ENCODE results near the gene TBC1D9B.
A peak's percentile ranks its signal among the peaks of the same experiment; 100 is the strongest.
"Not testable (repeated sequence)": the region's sequence is repeated elsewhere in the genome, so short reads cannot be mapped to it uniquely, and the experiment has no call there.

TBC1D9B gene

GRCh38 chr5:179836225-179837019, 71.3 kb downstream of the TBC1D9B start:
- no peak for DNase-seq

DNA sequence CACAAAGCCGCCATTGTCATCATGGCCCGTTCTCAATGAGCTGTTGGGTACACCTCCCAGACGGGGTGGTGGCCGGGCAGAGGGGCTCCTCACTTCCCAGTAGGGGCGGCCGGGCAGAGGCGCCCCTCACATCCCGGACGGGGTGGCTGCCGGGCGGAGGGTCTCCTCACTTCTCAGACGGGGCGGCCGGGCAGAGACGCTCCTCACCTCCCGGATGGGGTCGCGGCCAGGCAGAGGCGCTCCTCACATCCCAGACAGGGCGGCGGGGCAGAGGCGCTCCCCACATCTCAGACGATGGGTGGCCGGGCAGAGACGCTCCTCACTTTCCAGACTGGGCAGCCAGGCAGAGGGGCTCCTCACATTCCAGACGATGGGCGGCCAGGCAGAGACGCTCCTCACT, 72.8 kb downstream of the TBC1D9B start:
- not testable (repeated sequence) for DNase-seq

DNA sequence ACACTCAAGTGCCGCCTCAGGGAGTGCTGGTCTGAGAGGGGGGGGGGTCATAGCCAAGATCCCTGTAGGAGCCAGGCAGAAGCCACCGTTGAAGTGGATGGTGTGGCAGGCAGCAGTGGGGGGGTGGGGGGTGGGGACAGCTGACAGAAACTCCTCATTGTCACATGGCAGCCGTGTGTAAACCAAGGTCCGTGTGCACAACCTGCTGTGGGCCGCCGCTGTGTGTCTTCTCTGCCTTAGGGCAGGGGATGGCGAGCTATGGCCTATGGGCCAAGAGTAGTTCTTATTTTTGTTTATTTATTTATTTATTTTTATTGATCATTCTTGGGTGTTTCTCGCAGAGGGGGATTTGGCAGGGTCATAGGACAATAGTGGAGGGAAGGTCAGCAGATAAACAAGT, 73.6 kb downstream of the TBC1D9B start:
- DNase-seq = no peak

DNA sequence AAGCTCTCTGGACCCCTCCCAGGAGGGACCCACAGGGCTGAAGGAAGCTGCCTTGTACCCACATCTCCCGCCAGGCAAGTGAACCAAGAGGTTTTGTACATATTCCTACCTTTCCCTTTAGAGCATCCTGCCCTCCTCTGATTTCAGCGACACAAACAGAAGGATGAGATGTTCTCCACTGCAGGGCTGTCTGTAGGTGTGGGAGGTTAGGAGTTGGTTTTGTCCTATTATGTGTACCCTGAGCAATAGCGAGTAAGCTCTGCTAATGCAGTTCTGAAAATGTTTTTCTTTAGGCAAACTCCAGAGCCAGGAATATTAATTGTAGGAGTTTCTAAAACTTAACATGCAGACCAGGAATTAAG, 74.0 kb downstream of the TBC1D9B start:
- DNase-seq = no peak

DNA sequence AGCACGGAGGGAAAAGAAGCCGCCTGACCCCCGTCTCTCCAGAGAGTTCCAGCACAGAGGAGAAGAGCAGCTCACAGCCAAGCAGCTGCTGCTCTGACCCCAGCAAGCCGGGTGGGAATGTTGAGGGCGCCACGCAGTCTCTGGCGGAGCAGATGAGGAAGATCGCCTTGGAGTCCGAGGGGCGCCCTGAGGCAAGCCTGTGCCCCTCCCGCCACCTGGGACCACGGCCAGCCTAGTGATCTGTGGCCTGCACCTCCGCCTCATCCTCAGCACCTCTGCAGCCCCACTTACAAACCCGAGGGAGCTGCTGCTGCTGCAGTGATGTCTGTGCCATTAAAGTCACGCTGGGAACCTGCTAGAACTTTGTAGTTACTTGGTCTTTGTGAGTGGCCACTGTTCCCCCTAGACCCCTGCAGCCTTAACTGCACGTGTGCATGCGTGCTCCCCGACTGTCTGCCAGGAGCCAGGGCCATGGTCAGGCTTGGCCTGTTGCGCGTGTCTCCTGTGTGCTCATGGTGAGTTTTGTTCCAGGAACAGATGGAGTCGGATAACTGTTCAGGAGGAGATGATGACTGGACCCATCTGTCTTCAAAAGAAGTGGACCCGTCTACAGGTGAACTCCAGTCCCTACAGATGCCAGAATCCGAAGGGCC, 74.5 kb downstream of the TBC1D9B start:
- DNase-seq = no peak

DNA sequence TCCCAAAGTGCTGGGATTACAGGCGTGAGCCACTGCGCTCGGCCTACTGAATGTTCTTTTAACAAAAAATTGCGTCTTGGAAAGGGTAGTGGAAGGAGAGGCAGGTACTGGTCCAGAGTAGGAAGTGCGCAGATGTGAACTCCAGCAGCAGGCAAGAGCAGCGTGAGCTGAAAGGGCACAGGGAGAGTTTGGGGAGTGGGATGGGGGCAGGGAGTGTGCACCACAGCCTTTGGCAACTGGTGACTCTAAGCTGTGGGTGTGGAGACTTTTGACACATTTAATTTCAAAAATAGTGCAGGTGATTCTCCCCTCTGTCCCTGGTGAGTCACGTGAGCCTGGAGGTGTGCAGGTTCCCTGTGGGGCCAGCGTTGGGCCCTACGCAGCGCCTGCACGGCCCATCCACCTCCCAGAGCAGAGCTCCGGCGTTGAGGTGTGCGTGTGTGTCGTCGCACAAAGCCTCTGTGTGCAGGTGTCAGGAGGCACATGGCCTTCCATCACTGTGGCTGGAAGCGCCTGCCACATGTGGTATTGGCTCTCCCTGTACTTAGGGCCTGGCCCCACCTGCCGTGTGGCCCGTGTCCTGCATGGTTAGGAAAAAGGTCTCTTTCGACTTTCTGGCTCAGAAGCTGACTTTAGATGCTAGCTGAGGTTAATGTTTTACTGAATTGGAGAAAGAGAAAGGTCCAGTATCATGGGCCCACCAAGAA, 75.5 kb downstream of the TBC1D9B start:
- no peak for DNase-seq

- no peak for DNase-seq
Measured at GRCh38 chr5:179830818-179831468, 76.8 kb downstream of the TBC1D9B start.

DNA sequence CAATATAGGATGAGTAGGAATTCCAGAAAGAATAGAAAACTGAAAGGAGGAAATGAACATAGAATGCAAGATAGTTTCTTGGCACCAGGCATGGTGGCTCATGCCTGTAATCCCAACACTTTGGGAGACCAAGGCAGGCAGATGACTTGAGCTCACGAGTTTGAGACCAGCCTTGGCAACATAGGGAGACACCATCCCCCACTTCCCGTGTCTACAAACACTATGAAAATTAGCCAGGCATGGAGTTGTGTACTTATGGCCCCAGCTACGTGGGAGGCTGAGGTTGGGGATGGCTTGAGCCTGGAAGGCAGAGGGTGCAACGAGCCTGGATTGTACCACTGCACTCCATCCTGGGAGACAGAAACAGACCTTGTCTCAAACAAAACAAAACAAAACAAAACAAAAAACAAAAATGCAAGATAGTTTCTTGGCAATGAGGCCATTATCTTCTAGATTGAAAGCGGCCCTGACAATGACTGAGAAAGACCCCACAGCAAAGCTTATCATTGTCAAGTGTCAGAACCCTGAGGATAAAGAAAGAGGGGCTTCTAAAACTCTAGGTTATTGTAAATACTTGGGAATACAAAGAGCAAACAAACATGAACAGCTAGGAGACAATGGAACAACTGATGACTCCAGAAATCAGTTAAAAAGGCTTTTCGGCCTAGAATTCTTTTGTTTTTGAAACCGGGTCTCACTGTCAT, 77.8 kb downstream of the TBC1D9B start:
- DNase-seq = no peak

DNA sequence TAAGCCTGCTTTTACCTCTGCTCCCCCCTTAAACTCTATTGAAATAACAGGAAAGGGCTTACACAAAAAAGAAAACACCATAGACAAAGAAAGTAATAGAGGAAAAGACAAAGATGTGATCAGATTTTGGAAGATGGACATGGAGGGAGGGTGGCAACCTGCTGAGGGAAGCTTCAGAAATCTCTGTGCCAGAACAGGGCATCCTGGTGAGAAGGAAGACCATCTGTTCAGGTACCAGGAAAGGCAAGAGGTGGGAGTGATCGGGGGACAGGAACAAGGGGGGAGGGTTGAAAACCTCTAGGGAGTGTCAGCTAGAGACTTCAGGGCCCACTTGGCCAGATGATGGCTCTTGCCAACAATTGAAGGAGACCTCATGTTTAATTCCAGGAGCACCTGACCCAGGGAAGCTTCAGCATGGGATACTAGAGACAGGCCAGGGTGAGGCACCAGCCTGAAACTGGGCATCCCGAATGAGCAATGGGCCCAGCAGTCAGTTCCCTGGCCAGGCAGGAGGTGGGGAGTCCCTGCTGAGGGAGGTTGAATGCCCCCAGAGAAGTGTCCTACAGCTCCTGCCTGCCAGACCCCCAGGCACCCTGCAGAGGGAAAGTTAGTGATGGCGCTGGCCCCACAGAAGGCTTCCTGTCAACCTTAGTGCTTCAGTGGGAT, 78.8 kb downstream of the TBC1D9B start:
- DNase-seq = no peak

GRCh38 chr5:179827680-179828079, 80.0 kb downstream of the TBC1D9B start:
- no peak for DNase-seq

DNA sequence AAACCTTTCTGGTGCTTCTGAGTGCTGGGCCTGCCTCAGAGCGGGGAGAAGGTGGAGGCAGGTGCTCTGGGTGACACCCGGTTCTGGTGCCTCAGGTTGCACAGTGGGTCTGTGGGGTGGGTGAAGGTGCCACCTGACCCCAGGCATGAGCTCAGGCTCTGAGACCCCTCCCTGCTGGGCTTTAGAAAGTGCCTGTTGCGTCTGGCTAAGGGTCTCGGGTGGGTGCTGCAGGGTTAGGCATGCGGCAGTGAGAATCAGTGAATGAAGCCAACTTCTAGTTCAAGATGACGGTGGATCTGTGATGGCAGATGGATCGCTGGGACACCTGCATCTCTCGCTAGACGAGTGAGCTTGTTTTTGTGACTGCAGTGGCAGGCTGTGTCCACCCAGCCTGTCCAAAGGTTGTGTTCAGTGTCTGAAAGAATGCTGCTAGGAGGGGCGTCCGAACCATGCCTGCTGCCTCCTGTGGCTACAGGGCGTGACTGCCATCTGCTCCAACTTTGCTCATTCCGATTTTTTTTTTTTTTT, 82.0 kb downstream of the TBC1D9B start:
- DNase-seq = no peak

DNA sequence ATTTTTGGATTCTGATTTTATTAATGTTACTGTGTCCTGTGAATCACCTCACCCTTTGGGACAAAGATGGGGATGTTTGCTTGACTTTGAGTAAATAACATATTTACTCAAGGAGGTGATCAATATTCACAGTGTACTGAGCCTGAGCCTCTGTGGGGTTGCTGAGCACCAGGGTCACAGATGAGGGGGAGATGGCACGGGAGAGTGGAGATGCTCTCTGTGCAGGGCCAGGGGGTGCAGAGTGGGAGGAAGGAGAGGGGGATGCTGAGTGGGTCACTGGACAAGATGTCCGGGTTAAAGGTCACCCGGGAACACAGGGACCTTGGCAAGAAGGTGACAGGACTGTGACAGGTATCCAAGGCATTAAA, 83.0 kb downstream of the TBC1D9B start:
- no peak for DNase-seq

GRCh38 chr5:179823937-179824744, 83.6 kb downstream of the TBC1D9B start:
- DNase-seq = no peak

DNA sequence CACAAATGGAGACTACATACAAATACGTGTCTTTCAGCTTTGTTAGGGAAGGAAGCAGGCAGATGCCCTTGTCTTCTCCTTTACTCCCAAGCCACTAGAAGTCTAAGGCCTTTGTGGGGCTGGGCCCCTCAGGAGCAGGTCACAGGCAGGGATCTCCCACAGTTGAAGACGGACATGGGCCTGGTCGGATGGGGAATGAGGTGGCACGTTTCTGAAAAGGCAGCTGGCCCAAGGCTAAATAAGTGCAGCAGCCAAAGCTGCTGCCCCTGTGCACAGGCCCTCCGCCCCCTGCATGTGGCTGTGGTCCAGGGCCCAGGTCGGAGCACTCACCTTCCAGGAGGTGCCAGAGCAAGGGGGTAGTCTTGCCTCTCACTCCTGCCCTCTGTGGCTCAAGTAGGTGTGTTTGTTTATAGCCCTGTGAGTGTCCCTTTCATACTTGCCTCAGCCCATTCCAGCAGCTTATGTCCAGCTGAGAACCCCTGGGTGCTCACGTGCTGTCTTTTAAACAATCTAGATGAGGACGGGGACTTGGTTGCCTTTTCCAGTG, 85.2 kb downstream of the TBC1D9B start:
- no peak for DNase-seq

DNA sequence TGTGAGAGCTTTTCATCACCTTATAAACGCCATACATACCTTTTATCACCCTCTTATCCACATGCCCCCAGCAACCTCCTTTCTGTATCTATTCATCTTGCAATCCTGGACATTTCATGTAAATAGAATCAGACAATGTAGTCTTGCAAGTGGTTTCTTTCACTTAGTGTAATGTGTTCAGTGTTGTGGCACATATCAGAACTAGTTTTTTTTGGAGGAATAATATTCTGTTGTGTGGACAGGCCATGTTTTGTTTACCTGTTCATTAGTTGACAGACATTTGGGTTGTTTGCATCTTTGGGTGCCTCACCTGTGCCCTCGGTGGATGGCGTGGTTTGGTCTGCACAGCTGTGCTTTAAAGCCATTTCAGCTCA, 85.7 kb downstream of the TBC1D9B start:
- no peak for DNase-seq

- DNase-seq = peak; percentile 98
Measured at GRCh38 chr5:179821298-179822058, 86.2 kb downstream of the TBC1D9B start.

DNA sequence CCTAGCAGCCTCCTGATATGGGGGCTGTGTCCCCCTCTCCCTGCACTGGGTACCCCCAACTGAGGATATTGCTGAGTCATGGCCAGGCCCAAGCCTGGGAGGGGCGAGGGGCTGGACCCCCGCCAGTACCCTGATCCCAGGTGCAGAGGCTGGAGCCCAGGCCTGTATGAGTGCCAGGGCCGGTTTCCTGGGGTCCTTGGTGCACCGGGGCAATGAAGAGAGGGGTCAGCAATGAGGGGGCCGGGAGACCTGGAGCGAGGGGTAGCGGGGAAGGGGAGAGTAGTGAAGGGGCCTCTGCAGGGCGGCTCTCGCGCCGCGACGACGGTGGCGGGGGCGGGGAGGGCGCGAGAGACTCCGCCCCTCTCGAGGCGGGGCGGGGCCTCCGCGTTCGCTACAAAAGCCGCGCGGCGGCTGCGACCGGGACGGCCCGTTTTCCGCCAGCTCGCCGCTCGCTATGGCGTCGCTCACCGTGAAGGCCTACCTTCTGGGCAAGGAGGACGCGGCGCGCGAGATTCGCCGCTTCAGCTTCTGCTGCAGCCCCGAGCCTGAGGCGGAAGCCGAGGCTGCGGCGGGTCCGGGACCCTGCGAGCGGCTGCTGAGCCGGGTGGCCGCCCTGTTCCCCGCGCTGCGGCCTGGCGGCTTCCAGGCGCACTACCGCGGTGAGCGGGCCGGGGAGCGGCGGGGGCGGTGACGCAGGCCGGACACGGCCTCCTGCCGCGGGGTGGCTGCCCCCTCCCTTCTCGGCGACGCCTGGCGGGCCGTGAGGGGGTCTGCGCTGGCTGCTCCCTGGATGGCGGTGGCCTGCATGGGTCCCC, 87.0 kb downstream of the TBC1D9B start, which contains the start of gene SQSTM1:
Gene SQSTM1 (plus strand): TSS at position 423 of the 815 bp plus-strand sequence. CDS start 32 bp downstream, at position 455.
- peak; percentile 61 for DNase-seq

DNA sequence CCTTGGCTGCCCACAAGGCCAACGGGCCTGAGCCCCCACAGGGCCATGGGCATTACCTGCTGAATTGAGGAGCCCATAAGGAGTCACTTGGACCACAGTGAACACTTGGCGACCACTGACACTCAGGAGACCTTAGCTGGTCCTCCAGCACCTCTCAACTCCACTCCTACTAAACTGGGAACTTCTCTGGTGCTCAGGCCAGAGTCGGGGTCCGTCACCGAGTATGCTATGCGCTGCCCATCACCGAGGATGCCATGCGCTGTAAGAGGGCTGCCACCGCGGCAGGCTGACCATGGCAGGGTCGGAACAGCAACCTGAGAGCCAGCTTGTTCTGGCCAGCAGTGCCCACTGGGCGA, 87.6 kb downstream of the TBC1D9B start:
- DNase-seq = no peak
